NT2/D1 (cell line): ENCODE measurements around the gene XPR1.

ENCODE experiments used
- SUZ12 ChIP-seq: IDR thresholded peaks from 2 replicates; pipeline ENCODE4 v1.6.1; 2011; ENCODE audit not compliant: insufficient read length, insufficient read depth; ENCODE audit errors: extremely low read depth
- YY1 ChIP-seq: IDR thresholded peaks from 2 replicates; pipeline ENCODE4 v1.6.1; 2011; ENCODE audit not compliant: insufficient read length, insufficient read depth
- ZNF274 ChIP-seq: IDR thresholded peaks from 2 replicates; pipeline ENCODE4 v1.6.1; 2011; ENCODE audit warnings: mild to moderate bottlenecking, low read depth, low read length

DNA sequence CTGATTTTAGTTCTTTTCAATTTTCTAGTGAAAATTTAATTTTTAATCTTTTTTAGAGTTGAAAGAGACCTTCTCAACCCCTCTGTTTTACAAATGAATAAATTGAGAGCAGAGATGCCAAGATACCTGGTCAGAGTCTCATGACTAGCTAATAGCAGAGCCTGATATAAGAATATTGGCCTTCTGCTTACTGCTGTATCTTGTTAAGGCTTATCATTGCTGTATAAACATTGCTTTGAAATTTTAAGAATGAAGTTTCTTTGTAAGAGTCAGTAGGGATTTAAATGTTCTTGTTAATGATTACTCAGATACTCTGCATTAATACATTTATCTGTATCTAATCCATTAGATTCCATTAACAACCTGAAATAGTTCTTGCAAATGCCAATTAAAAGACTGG is 9.8 kb downstream of the XPR1 start:
- no peak for TF ChIP-seq ZNF274
- no peak for TF ChIP-seq SUZ12
- TF ChIP-seq YY1: no peak
